ENCODE results near the gene NTF3.

NTF3 gene

DNA sequence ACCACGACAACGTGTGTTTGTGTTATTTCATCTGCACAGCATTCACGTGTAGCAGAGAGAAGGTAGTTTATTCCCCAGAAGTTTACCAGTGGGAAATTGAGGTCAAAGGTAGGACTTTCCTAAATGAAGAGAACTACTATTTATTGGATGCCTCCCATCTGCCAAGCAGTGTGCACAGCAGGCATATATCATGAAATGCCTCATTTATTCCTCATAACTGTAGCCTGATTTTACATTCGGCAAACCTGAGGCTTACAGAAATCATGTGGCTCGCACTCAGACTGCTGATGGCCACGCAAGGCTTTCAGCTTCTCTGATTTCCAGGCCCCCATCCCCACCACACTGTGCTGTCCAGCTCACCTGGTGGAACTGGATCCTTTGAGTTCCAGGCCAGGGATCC is 33.5 kb downstream of the NTF3 start:
- TF ChIP-seq, protein P1, sequence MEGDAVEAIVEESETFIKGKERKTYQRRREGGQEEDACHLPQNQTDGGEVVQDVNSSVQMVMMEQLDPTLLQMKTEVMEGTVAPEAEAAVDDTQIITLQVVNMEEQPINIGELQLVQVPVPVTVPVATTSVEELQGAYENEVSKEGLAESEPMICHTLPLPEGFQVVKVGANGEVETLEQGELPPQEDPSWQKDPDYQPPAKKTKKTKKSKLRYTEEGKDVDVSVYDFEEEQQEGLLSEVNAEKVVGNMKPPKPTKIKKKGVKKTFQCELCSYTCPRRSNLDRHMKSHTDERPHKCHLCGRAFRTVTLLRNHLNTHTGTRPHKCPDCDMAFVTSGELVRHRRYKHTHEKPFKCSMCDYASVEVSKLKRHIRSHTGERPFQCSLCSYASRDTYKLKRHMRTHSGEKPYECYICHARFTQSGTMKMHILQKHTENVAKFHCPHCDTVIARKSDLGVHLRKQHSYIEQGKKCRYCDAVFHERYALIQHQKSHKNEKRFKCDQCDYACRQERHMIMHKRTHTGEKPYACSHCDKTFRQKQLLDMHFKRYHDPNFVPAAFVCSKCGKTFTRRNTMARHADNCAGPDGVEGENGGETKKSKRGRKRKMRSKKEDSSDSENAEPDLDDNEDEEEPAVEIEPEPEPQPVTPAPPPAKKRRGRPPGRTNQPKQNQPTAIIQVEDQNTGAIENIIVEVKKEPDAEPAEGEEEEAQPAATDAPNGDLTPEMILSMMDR (IDR thresholded peaks at IDR 0.05; ENCODE audit: low read depth, low read length): no peak
- TF ChIP-seq, protein P2, sequence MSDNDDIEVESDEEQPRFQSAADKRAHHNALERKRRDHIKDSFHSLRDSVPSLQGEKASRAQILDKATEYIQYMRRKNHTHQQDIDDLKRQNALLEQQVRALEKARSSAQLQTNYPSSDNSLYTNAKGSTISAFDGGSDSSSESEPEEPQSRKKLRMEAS (IDR thresholded peaks at IDR 0.05; ENCODE audit: low read depth, low read length): no peak
- TF ChIP-seq POLR2A (IDR thresholded peaks at IDR 0.05; ENCODE audit: extremely low read depth, insufficient read length): no peak
- no peak for TF ChIP-seq MYC (IDR thresholded peaks at IDR 0.05; ENCODE audit: low read depth, low read length)
- DNase-seq (ENCODE audit: low read depth): no peak
- H3K4me3 ChIP-seq (ENCODE audit: low read depth, low read length): no peak overlapping the region

DNA sequence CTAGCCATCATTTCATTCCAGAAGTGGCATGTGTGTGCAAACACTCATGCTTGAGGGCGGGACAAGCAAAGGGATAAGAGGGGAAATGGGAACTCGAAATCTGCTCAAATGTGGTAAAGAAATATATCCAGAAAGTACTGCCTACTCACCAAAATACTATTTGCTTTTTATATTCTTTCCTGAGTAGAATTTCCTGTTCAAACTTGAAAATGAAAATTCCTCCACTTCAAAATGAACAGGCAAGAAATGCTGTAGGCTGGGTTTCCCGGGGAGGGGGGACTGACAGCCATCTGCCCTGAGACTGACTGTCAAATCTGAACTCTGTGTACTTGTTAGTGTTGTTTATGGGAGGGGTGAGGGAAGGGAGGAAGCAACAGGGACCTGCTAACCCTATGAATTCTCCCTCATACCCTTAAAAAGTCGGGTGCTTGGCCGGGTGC is 34.6 kb downstream of the NTF3 start:
- TF ChIP-seq POLR2A (IDR thresholded peaks at IDR 0.05; ENCODE audit: extremely low read depth, insufficient read length) (no peak), MYC (IDR thresholded peaks at IDR 0.05; ENCODE audit: low read depth, low read length) (no peak)
- TF ChIP-seq, protein P2 (IDR thresholded peaks at IDR 0.05; ENCODE audit: low read depth, low read length): no peak
- TF ChIP-seq, protein P1 (IDR thresholded peaks at IDR 0.05; ENCODE audit: low read depth, low read length): no peak
- no peak for DNase-seq (ENCODE audit: low read depth)
- H3K4me3 ChIP-seq (ENCODE audit: low read depth, low read length): no peak overlapping the region

DNA sequence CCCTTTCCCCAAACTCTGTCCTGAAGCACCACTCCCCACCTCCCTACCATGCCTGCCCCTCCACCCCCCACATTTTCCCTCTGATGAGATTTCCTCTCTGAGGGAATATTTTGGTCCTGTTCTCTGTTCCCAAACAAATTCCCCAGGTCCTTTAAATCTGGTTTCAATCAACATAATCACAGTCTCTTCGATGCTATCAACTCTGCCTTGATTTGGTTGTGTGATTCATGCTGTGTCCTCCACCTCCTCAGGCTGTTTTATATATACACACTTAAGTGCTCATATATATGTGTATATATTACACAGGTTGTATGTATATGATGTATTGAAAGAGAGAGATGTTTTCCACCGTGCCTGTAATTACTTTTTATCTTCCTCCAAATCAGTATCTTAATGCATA is 36.0 kb downstream of the NTF3 start:
- TF ChIP-seq, protein P1 (IDR thresholded peaks at IDR 0.05; ENCODE audit: low read depth, low read length): no peak
- no peak for TF ChIP-seq POLR2A (IDR thresholded peaks at IDR 0.05; ENCODE audit: extremely low read depth, insufficient read length)
- TF ChIP-seq MYC (IDR thresholded peaks at IDR 0.05; ENCODE audit: low read depth, low read length): no peak
- TF ChIP-seq, protein P2 (IDR thresholded peaks at IDR 0.05; ENCODE audit: low read depth, low read length): no peak
- no peak overlapping the region for H3K4me3 ChIP-seq (ENCODE audit: low read depth, low read length)
- DNase-seq (ENCODE audit: low read depth): no peak

DNA sequence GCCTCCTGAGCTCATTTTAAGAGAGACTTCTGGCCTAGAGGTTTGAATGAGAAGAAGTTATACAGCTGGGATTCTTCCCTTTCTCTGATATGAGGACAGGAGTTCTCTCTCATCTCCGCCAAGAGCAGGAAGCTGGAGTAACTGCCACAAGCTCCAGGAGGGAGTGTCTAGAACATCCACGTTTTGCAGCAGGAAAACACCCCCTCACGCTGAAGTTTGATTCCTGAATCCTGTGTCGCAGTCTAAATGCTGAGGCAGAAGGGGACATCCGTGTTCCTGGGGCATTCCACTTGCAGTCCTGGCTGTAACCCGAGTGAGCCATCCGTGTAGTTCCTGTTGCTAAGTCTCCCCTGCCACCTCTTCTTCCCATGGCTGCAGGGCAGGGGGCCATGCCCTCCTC is 38.3 kb downstream of the NTF3 start:
- no peak for DNase-seq (ENCODE audit: low read depth)
- TF ChIP-seq POLR2A (IDR thresholded peaks at IDR 0.05; ENCODE audit: extremely low read depth, insufficient read length) (no peak), MYC (IDR thresholded peaks at IDR 0.05; ENCODE audit: low read depth, low read length) (no peak)
- TF ChIP-seq, protein P1 (IDR thresholded peaks at IDR 0.05; ENCODE audit: low read depth, low read length): no peak
- TF ChIP-seq, protein P2 (IDR thresholded peaks at IDR 0.05; ENCODE audit: low read depth, low read length): no peak
- no peak overlapping the region for H3K4me3 ChIP-seq (ENCODE audit: low read depth, low read length)

DNA sequence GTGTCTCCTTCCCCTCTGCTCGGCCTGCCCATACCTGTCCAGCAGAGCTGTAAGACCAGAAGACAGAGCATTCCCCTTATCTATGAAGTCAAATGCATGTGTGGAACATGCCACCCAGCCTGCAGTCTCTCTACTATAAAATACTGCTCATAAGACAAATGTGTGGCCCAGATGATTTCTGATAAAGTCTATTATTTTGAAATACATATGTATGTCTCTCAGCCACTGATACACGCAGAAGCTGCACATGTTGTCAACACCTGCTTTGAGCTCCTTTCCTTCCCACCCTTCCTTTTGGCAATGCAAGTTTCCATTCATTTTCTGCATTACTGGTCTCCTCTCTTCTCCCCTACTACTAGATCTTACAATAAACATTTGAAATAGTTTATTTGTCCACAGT is 38.8 kb downstream of the NTF3 start:
- DNase-seq (ENCODE audit: low read depth): no peak
- H3K4me3 ChIP-seq (ENCODE audit: low read depth, low read length): no peak overlapping the region
- TF ChIP-seq, protein P1 (IDR thresholded peaks at IDR 0.05; ENCODE audit: low read depth, low read length): no peak
- TF ChIP-seq MYC (IDR thresholded peaks at IDR 0.05; ENCODE audit: low read depth, low read length): no peak
- TF ChIP-seq POLR2A (IDR thresholded peaks at IDR 0.05; ENCODE audit: extremely low read depth, insufficient read length): no peak
- TF ChIP-seq, protein P2 (IDR thresholded peaks at IDR 0.05; ENCODE audit: low read depth, low read length): no peak

Data from NB4 (cell line).